HepG2 (cell line): ENCODE measurements around the gene DYRK2. TPM values are rescaled to one million over a fixed set of nuclear protein-coding genes. Genes with fewer than 3 reads are reported as not detected.
A peak's percentile ranks its signal among the peaks of the same experiment; 100 is the strongest.

Source experiments
- ATAC-seq: fragments of 200-7000 bp; cut with Tn5 transposase; 3 replicates; pipeline ENCODE4 v1.9.1; 2020; ENCODE audit warnings: mild to moderate bottlenecking, moderate library complexity
- BruUV-seq: library from RNA; stranded (reverse); fragments of 400-500 nt; replicated peaks from 2 replicates; lab custom pipeline; 2021; lab: Mats Ljungman, UMichigan
- CTCF ChIA-PET: fragments of 300-600 bp; formaldehyde crosslinking; extraction: SDS; loops from one replicate; lab custom pipeline; 2021; ENCODE audit warnings: low total read pairs, inconsistent platforms, low intra/inter-chr PET ratio; lab: Yijun Ruan, JAX
- POLR2A ChIA-PET: fragments of 350-600 bp; sonication (Branson Sonifier 250); formaldehyde crosslinking; loops from one replicate; lab custom pipeline; 2020; ENCODE audit warnings: antibody characterized with exemption, inconsistent platforms; lab: Yijun Ruan, JAX
- DNase-seq: peaks from one replicate; pipeline ENCODE4 v3.0.0-alpha.2; 2015; ENCODE audit warnings: low spot score
- FAIRE-seq: peaks from 3 replicates; lab custom pipeline; 2011; peaks lifted over from hg19 to GRCh38; lab: Jason Lieb, UNC
- H2AFZ ChIP-seq: one replicate; pipeline ENCODE4 v1.6.1; 2011; ENCODE audit warnings: low read length, inconsistent platforms
- H3K27ac ChIP-seq: fragments of 300-600 bp; 3 replicates; pipeline ENCODE4 v1.8.0; 2011; ENCODE audit warnings: mixed run types, mild to moderate bottlenecking, mixed read lengths, low read length, inconsistent platforms; ENCODE audit not compliant: insufficient read depth; ENCODE audit errors: extremely low read length
- H3K27me3 ChIP-seq, 2 experiments: fragments of 200-600 bp in 1 of 2; 2 replicates in 1 of 2; 3 replicates in 1 of 2; pipeline versions ENCODE4 v1.6.0 to v1.8.0; 2011; ENCODE audit warnings: low read length in 2 of 2, mild to moderate bottlenecking in 2 of 2, moderate library complexity in 2 of 2, inconsistent platforms in 1 of 2; ENCODE audit not compliant: insufficient read depth in 2 of 2, control insufficient read depth in 1 of 2
- H3K36me3 ChIP-seq, 2 experiments: fragments of 200-600 bp in 1 of 2; replicated peaks in 1 of 2; 2 replicates in 1 of 2; 3 replicates in 1 of 2; pipeline versions ENCODE4 v1.5.1 to v1.8.0; 2011; ENCODE audit warnings: low read length in 2 of 2, inconsistent platforms in 1 of 2; ENCODE audit not compliant: insufficient read depth in 2 of 2, control insufficient read depth in 1 of 2
- H3K4me1 ChIP-seq: 2 replicates; pipeline ENCODE4 v1.5.1; 2012; ENCODE audit warnings: low read length, inconsistent platforms; ENCODE audit not compliant: insufficient read depth
- H3K4me2 ChIP-seq: 2 replicates; pipeline ENCODE4 v1.6.0; 2011; ENCODE audit warnings: low read depth, low read length, inconsistent platforms
- H3K4me3 ChIP-seq, 3 experiments: fragments of 200-600 bp in 1 of 3; sonication (generic), shearing (Covaris generic) in 1 of 3; replicated peaks in 1 of 3; 2 replicates each; pipeline ENCODE4 v1.5.1; 2011 to 2016; ENCODE audit warnings: low read length in 3 of 3, inconsistent platforms in 2 of 3, low read depth in 2 of 3, mild to moderate bottlenecking in 2 of 3, control low read depth in 1 of 3, mixed read lengths in 1 of 3; ENCODE audit not compliant: insufficient read depth in 1 of 3
- H3K79me2 ChIP-seq: one replicate; pipeline ENCODE4 v1.6.1; 2011; ENCODE audit warnings: low read length, inconsistent platforms; ENCODE audit not compliant: insufficient read depth
- H3K9ac ChIP-seq: 2 replicates; pipeline ENCODE4 v1.6.0; 2011; ENCODE audit warnings: mild to moderate bottlenecking, low read depth, low read length, inconsistent platforms; ENCODE audit not compliant: insufficient read depth
- H3K9me3 ChIP-seq: 2 replicates; pipeline ENCODE4 v1.5.1; 2012; ENCODE audit warnings: mild to moderate bottlenecking, low read length
- H4K20me1 ChIP-seq: 2 replicates; pipeline ENCODE4 v1.6.0; 2011; ENCODE audit warnings: inconsistent platforms, mild to moderate bottlenecking, low read length, moderate library complexity; ENCODE audit not compliant: insufficient read depth
- ZNF564 ChIP-seq: sonication (generic); formaldehyde crosslinking; IDR thresholded peaks from 2 replicates; pipeline ENCODE4 v1.8.1; 2023; ENCODE audit warnings: mild to moderate bottlenecking, missing genetic modification reagents
- WGBS: methylation state at CpG from one replicate; pipeline ENCODE4 v1.1.6; 2017; ENCODE audit warnings: low lambda C conversion rate; 5-methylcytosine and 5-hydroxymethylcytosine counted together
- in situ Hi-C: cut with HindIII; loops from 2 replicates; pipeline ENCODE4 v1.10.0; 2017; ENCODE audit warnings: low pct_unique_long_range_greater_than_20kb; ENCODE audit not compliant: extremely low pct_ligation_motif_present
- intact Hi-C: fragments of 100-400 bp; cut with micrococcal nuclease; formaldehyde crosslinking; loops from one replicate; pipeline ENCODE4 v1.10.0; 2022; ENCODE audit not compliant: unreplicated experiment
- polyA plus RNA-seq, 8 experiments: library from polyadenylated mRNA; depleted of rRNA in 3 of 8; stranded (reverse) in 7 of 8; unstranded in 1 of 8; fragments of >200 nt; fragmentation: Illumina TruSeq in 4 of 8; extraction: Trizol in 4 of 8; gene quantifications; 2 replicates each; pipeline versions ENCODE4 v1.2.1 to v1.2.3, GENCODE V29; 2011 to 2016; ENCODE audit warnings: low read depth in 4 of 8, missing spikeins in 1 of 8, mixed read lengths in 1 of 8; ENCODE audit not compliant: insufficient read depth in 1 of 8
- total RNA-seq, 5 experiments: library from RNA; depleted of rRNA; stranded (reverse); fragments of >200 nt; fragmentation: Illumina TruSeq; extraction: Trizol; gene quantifications; 2 replicates each; pipeline ENCODE4 v1.2.3, GENCODE V29; 2016; ENCODE audit warnings: low read depth in 1 of 5
- TF ChIP-seq, protein P1 (sequence below): sonication (generic); formaldehyde crosslinking; IDR thresholded peaks from 2 replicates; pipeline ENCODE4 v1.9.0; 2021; ENCODE audit warnings: mild to moderate bottlenecking, missing genetic modification reagents

The DYRK2 gene
- total and polyA plus RNA-seq, 2 of the 13 experiments (the other 11 are each of a cell fraction or from before 2014, with no cell fraction given), result 8.2 to 11.5 TPM

DNA sequence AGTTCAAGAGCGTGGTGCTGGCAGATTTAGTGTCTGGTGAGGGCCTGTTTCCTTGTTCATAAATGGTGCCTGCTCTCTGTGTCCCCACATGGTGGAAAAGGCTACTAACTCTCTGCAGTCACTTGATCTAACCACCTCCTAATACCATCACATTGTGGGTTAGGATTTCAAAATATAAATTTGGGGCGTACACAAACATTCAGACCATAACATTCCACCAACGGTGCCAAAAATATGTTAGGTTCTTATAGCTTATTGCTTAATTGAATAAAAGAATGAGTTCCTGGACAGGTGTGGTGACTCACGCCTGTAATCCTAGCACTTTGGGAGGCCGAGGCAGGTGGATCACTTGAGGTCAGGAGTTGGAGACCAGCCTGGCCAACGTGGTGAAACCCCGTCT lies 3.4 kb upstream of the DYRK2 start:
- no peak overlapping the region for H3K4me2 ChIP-seq
- BruUV-seq, result no TSS peak
- WGBS, result 76% methylated on average over 7 of the region's 7 CpGs
- no peaks in the 10 kb centered on the region for H4K20me1 ChIP-seq
- H3K36me3 ChIP-seq, result no peaks in the 10 kb centered on the region
- no peak for DNase-seq
- H3K4me3 ChIP-seq, result no peak overlapping the region
- in situ Hi-C loops (no loop called here), intact Hi-C loops (no loop called here)
- no peak overlapping the region for H3K9ac ChIP-seq
- H3K9me3 ChIP-seq, result no peaks in the 10 kb centered on the region
- peaks cover 4% of the 10 kb centered on the region for H3K79me2 ChIP-seq
- no peak for FAIRE-seq
- no peak overlapping the region for H2AFZ ChIP-seq
- ATAC-seq, result no peak
- ChIA-PET POLR2A (no interaction called here), CTCF (no interaction called here)
- peaks cover 18% of the 10 kb centered on the region for H3K4me1 ChIP-seq
- peak; percentile 33; the same call in 1 of the 2 replicates for TF ChIP-seq ZNF564 (CRISPR knock-in tag)
- TF ChIP-seq, protein P1, sequence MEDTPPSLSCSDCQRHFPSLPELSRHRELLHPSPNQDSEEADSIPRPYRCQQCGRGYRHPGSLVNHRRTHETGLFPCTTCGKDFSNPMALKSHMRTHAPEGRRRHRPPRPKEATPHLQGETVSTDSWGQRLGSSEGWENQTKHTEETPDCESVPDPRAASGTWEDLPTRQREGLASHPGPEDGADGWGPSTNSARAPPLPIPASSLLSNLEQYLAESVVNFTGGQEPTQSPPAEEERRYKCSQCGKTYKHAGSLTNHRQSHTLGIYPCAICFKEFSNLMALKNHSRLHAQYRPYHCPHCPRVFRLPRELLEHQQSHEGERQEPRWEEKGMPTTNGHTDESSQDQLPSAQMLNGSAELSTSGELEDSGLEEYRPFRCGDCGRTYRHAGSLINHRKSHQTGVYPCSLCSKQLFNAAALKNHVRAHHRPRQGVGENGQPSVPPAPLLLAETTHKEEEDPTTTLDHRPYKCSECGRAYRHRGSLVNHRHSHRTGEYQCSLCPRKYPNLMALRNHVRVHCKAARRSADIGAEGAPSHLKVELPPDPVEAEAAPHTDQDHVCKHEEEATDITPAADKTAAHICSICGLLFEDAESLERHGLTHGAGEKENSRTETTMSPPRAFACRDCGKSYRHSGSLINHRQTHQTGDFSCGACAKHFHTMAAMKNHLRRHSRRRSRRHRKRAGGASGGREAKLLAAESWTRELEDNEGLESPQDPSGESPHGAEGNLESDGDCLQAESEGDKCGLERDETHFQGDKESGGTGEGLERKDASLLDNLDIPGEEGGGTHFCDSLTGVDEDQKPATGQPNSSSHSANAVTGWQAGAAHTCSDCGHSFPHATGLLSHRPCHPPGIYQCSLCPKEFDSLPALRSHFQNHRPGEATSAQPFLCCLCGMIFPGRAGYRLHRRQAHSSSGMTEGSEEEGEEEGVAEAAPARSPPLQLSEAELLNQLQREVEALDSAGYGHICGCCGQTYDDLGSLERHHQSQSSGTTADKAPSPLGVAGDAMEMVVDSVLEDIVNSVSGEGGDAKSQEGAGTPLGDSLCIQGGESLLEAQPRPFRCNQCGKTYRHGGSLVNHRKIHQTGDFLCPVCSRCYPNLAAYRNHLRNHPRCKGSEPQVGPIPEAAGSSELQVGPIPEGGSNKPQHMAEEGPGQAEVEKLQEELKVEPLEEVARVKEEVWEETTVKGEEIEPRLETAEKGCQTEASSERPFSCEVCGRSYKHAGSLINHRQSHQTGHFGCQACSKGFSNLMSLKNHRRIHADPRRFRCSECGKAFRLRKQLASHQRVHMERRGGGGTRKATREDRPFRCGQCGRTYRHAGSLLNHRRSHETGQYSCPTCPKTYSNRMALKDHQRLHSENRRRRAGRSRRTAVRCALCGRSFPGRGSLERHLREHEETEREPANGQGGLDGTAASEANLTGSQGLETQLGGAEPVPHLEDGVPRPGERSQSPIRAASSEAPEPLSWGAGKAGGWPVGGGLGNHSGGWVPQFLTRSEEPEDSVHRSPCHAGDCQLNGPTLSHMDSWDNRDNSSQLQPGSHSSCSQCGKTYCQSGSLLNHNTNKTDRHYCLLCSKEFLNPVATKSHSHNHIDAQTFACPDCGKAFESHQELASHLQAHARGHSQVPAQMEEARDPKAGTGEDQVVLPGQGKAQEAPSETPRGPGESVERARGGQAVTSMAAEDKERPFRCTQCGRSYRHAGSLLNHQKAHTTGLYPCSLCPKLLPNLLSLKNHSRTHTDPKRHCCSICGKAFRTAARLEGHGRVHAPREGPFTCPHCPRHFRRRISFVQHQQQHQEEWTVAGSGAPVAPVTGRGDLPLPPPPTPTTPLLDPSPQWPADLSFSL, result no peak
- H3K27ac ChIP-seq, result no peak overlapping the region
- H3K27me3 ChIP-seq, result 0 out of 5 replicates have a peak, but pooled peaks cover 0 to 3% of the 10 kb centered on the region in 2 experiments
